Naive thymus-derived CD4-positive, alpha-beta T cell (primary cell): ENCODE data around the gene WDR87. TPM values are rescaled to one million over a fixed set of nuclear protein-coding genes. Genes with fewer than 3 reads are reported as not detected.

Source experiments
- ATAC-seq: fragments of 150-1000 bp; cut with Tn5 transposase; 2 replicates; pipeline ENCODE4 v1.10.0; 2021; ENCODE audit warnings: mild to moderate bottlenecking, moderate library complexity
- CTCF ChIA-PET: fragments of 350-600 bp; sonication (Branson Sonifier 250); formaldehyde crosslinking; loops from one replicate; lab custom pipeline; 2021; ENCODE audit warnings: antibody characterized with exemption; lab: Charles Lee
- POLR2A ChIA-PET: fragments of 350-600 bp; sonication (Branson Sonifier 250); formaldehyde crosslinking; loops from one replicate; lab custom pipeline; 2021; ENCODE audit warnings: antibody characterized with exemption, inconsistent platforms; lab: Charles Lee
- DNase-seq, 9 donors: peaks; one replicate each; pipeline versions ENCODE4 v3.0.0 to v3.0.0-alpha.2; 2020 to 2022; ENCODE audit warnings: mixed read lengths in 1 of 9
- H3K27ac ChIP-seq: one replicate; pipeline ENCODE4 v1.7.0; 2013; ENCODE audit warnings: mild to moderate bottlenecking, low read depth, low read length, moderate library complexity
- H3K27me3 ChIP-seq, 2 donors: one replicate each; pipeline ENCODE4 v1.7.0; 2013; ENCODE audit warnings: low read length in 2 of 2, mild to moderate bottlenecking in 2 of 2, moderate library complexity in 2 of 2; ENCODE audit not compliant: control insufficient read depth in 2 of 2, insufficient read depth in 2 of 2
- H3K36me3 ChIP-seq, 3 experiments: 1 replicate in 2 of 3; 2 replicates in 1 of 3; pipeline ENCODE4 v1.7.0; 2013; ENCODE audit warnings: low read length in 3 of 3, mild to moderate bottlenecking in 3 of 3, moderate library complexity in 1 of 3; ENCODE audit not compliant: insufficient read depth in 3 of 3, control insufficient read depth in 2 of 3
- H3K4me1 ChIP-seq, 2 donors: one replicate each; pipeline ENCODE4 v1.7.0; 2013; ENCODE audit warnings: low read length in 2 of 2, mild to moderate bottlenecking in 2 of 2, moderate library complexity in 1 of 2; ENCODE audit not compliant: control insufficient read depth in 2 of 2, insufficient read depth in 2 of 2
- H3K4me3 ChIP-seq: 2 replicates; pipeline ENCODE4 v1.7.0; 2013; ENCODE audit warnings: mild to moderate bottlenecking, low read length
- H3K9me3 ChIP-seq, 3 experiments: 1 replicate in 2 of 3; 2 replicates in 1 of 3; pipeline ENCODE4 v1.7.0; 2013; ENCODE audit warnings: low read length in 3 of 3; ENCODE audit not compliant: control insufficient read depth in 2 of 3
- H3K27ac Mint-ChIP-seq, 9 donors: one replicate each; pipeline ENCODE4 v1.8.0; 2020 to 2022; ENCODE audit warnings: mixed read lengths in 9 of 9, mild to moderate bottlenecking in 8 of 9, moderate library complexity in 5 of 9, inconsistent platforms in 2 of 9
- H3K27me3 Mint-ChIP-seq, 5 donors: one replicate each; pipeline ENCODE4 v1.8.0; 2021 to 2022; ENCODE audit warnings: mixed read lengths in 5 of 5, mild to moderate bottlenecking in 1 of 5
- H3K36me3 Mint-ChIP-seq, 5 donors: one replicate each; pipeline ENCODE4 v1.8.0; 2020 to 2022; ENCODE audit warnings: mixed read lengths in 5 of 5, mild to moderate bottlenecking in 3 of 5, inconsistent platforms in 1 of 5
- H3K4me1 Mint-ChIP-seq, 7 donors: one replicate each; pipeline ENCODE4 v1.8.0; 2020 to 2022; ENCODE audit warnings: mixed read lengths in 7 of 7, mild to moderate bottlenecking in 3 of 7, inconsistent platforms in 1 of 7
- H3K4me3 Mint-ChIP-seq, 10 donors: one replicate each; pipeline ENCODE4 v1.8.0; 2020 to 2022; ENCODE audit warnings: mild to moderate bottlenecking in 10 of 10, mixed read lengths in 10 of 10, moderate library complexity in 6 of 10, inconsistent platforms in 2 of 10
- H3K9me3 Mint-ChIP-seq, 11 donors: one replicate each; pipeline ENCODE4 v1.8.0; 2020 to 2022; ENCODE audit warnings: mixed read lengths in 11 of 11, mild to moderate bottlenecking in 4 of 11, inconsistent platforms in 1 of 11, moderate library complexity in 1 of 11
- intact Hi-C, 2 donors: fragments of 100-400 bp; cut with micrococcal nuclease; formaldehyde crosslinking; loops; one replicate each; pipeline ENCODE4 v1.15.1; 2023
- polyA plus RNA-seq, 2 donors: library from polyadenylated mRNA; unstranded; fragments of 300-500 nt; fragmentation: Illumina TruSeq; gene quantifications; one replicate each; pipeline ENCODE4 v1.2.3, GENCODE V29; 2021
- total RNA-seq, 6 experiments: library from RNA in 5 of 6; stranded (reverse) in 5 of 6; gene quantifications; 1 replicate in 5 of 6; 2 replicates in 1 of 6; pipeline ENCODE4 v1.2.3 and lab custom pipeline; 2021 to 2026

WDR87 gene
- total and polyA plus RNA-seq, 7 experiments from 2014 or later = not detected

- H3K27me3 Mint-ChIP-seq = peaks cover 0 to 27% (median under 1%) of the 10 kb centered on the region in 5 donors
- CTCF ChIA-PET = no interaction called here
- POLR2A ChIA-PET = no interaction called here
- no peaks in the 10 kb centered on the region for H3K27me3 ChIP-seq
- H3K36me3 Mint-ChIP-seq = peaks cover 0 to 3% (median 0%) of the 10 kb centered on the region in 5 donors
- no peak overlapping the region for H3K27ac ChIP-seq
- H3K4me1 ChIP-seq = no peaks in the 10 kb centered on the region
- no peak overlapping the region for H3K4me3 ChIP-seq
- no peak overlapping the region for H3K27ac Mint-ChIP-seq
- H3K9me3 ChIP-seq = no peaks in the 10 kb centered on the region
- DNase-seq = no peak
- H3K4me3 Mint-ChIP-seq = no peak overlapping the region
- ATAC-seq = no peak
- H3K36me3 ChIP-seq = no peaks in the 10 kb centered on the region
- H3K9me3 Mint-ChIP-seq = peaks cover 0 to 25% (median 4%) of the 10 kb centered on the region in 11 donors
- no peaks in the 10 kb centered on the region for H3K4me1 Mint-ChIP-seq
- intact Hi-C loops = no loop called here
Measured at GRCh38 chr19:37864501-37864900, 41.9 kb downstream of the WDR87 start.

DNA sequence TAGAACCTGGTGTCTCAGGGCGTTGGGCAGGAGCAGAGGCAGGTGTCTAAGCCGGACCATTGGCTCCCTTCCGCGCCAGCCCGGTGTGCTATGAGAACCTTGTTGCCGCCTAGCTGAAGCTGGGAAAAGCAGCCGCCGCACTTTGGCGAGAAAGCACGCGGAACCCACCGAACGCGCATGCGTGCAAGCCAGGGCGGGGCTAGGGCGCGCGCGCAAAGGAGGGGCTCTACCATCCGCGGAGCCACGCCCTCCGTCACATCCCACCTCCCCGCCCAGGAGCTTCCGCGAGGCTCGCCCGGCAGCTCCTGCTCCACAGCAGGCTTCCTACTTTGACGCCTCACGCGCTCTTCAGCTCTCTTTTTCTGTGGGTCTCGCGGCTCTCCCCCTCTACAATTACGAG, 51.3 kb downstream of the WDR87 start:
- Mint-ChIP-seq H3K27ac (no peak overlapping the region), H3K9me3 (peaks cover 0 to 24% (median 14%) of the 10 kb centered on the region in 11 donors), H3K4me3 (peak overlapping the region in 1 of 10 donors; percentile 54), H3K4me1 (no peaks in the 10 kb centered on the region), H3K27me3 (peaks cover 0 to 27% (median 9%) of the 10 kb centered on the region in 5 donors), H3K36me3 (peaks cover 0 to 4% (median 0%) of the 10 kb centered on the region in 5 donors)
- no peaks in the 10 kb centered on the region for H3K27me3 ChIP-seq
- no peaks in the 10 kb centered on the region for H3K4me1 ChIP-seq
- H3K27ac ChIP-seq = no peak overlapping the region
- no peak overlapping the region for H3K4me3 ChIP-seq
- CTCF ChIA-PET = no interaction called here
- DNase-seq = peak in 2 of 9 donors; percentile 1 to 20
- no peak for ATAC-seq
- H3K36me3 ChIP-seq = no peaks in the 10 kb centered on the region
- POLR2A ChIA-PET = no interaction called here
- peaks cover 0 to 19% (median 0%) of the 10 kb centered on the region in 3 experiments for H3K9me3 ChIP-seq
- intact Hi-C loops = no loop called here

DNA sequence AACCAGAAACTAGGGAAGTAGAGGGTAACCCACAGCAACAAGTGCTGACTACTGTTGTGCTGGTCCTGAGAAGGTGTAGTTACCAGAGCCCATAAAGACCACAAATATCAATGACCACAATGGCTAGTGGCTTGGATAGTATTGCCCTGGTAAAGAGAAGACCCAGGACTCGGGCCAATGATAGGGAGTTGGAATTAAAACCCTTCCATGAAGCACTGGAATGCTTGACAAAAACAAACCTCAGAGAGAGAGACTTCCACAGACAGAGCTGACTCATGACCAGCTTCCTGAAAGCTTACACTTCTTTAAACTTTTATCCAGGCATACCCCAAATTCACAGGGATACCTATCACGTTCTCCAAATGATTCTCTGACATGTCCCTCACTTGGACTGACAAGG, 60.5 kb downstream of the WDR87 start:
- CTCF ChIA-PET = no interaction called here
- DNase-seq = no peak
- POLR2A ChIA-PET = no interaction called here
- H3K27ac Mint-ChIP-seq = no peak overlapping the region
- no peaks in the 10 kb centered on the region for H3K9me3 ChIP-seq
- no peak overlapping the region for H3K4me3 ChIP-seq
- intact Hi-C loops = no loop called here
- H3K4me1 ChIP-seq = no peaks in the 10 kb centered on the region
- H3K4me3 Mint-ChIP-seq = no peak overlapping the region
- H3K9me3 Mint-ChIP-seq = peaks cover 0 to 46% (median 5%) of the 10 kb centered on the region in 11 donors
- H3K27ac ChIP-seq = no peak overlapping the region
- H3K36me3 Mint-ChIP-seq = no peaks in the 10 kb centered on the region
- H3K27me3 Mint-ChIP-seq = peaks cover 0 to 7% (median 3%) of the 10 kb centered on the region in 5 donors
- H3K27me3 ChIP-seq = no peaks in the 10 kb centered on the region
- H3K36me3 ChIP-seq = no peaks in the 10 kb centered on the region
- no peak for ATAC-seq
- H3K4me1 Mint-ChIP-seq = no peaks in the 10 kb centered on the region

Other genes with a start within 250 kb of the WDR87 start
- gene ZNF607, start 186.8 kb downstream of the WDR87 start, total RNA-seq = 10 to 100 TPM in 1 of 5 experiments, 1 to 10 TPM in 4; 3.5 to 10.8 (median 6.5) TPM
- 1 to 10 TPM; 2.0 to 5.1 TPM for gene ZNF607, start 186.8 kb downstream of the WDR87 start, polyA plus RNA-seq
- 10 to 100 TPM in 4 of 5 experiments, 1 to 10 TPM in 1; 5.9 to 43.8 (median 16.6) TPM for gene ZNF573, start 127.0 kb downstream of the WDR87 start, total RNA-seq
- gene ZNF573, start 127.0 kb downstream of the WDR87 start, polyA plus RNA-seq = 10 to 100 TPM; 15.5 to 17.6 TPM
- gene SIPA1L3, start 614 bp upstream of the WDR87 start, total RNA-seq = 10 to 100 TPM; 17.4 to 38.7 (median 34.8) TPM
- gene SIPA1L3, start 614 bp upstream of the WDR87 start, polyA plus RNA-seq = 1 to 10 TPM in 1 of 2 donors, under 1 TPM in 1; 0.91 to 2.5 TPM